Astrocyte of the cerebellum (primary cell): ENCODE data around the gene FAM53C.

Experiments used
- DNase-seq: peaks from one replicate; pipeline ENCODE4 v3.0.0-alpha.2; 2011; ENCODE audit warnings: low read depth
- H3K4me3 ChIP-seq: 2 replicates; pipeline ENCODE4 v1.5.1; 2011; ENCODE audit warnings: mild to moderate bottlenecking, low read depth, low read length, moderate library complexity
- CTCF ChIP-seq: IDR thresholded peaks from 2 replicates; pipeline ENCODE4 v1.5.1; 2012; ENCODE audit warnings: low read length, low read depth, moderate library complexity, mild to moderate bottlenecking; ENCODE audit errors: missing control alignments
- in situ Hi-C: cut with HindIII; loops from 2 replicates; pipeline ENCODE4 v1.10.0; 2017; ENCODE audit warnings: low sequenced_read_pairs

Gene FAM53C

GRCh38 chr5:138370537-138370936 is 32.5 kb downstream of the FAM53C start:
- H3K4me3 ChIP-seq: no peak overlapping the region
- no peak for TF ChIP-seq CTCF
- in situ Hi-C loops: no loop called here
- no peak for DNase-seq

- DNase-seq: no peak
- in situ Hi-C loops: no loop called here
- no peak for TF ChIP-seq CTCF
- H3K4me3 ChIP-seq: no peak overlapping the region
Measured at GRCh38 chr5:138371454-138371853, 33.4 kb downstream of the FAM53C start.

GRCh38 chr5:138372225-138372624 is 34.2 kb downstream of the FAM53C start:
- H3K4me3 ChIP-seq: no peak overlapping the region
- DNase-seq: no peak
- in situ Hi-C loops: no loop called here
- no peak for TF ChIP-seq CTCF

- no peak for DNase-seq
- in situ Hi-C loops: no loop called here
- TF ChIP-seq CTCF: no peak
- H3K4me3 ChIP-seq: no peak overlapping the region
Measured at GRCh38 chr5:138372653-138373052, 34.6 kb downstream of the FAM53C start.

- in situ Hi-C loops: no loop called here
- H3K4me3 ChIP-seq: no peak overlapping the region
- TF ChIP-seq CTCF: no peak
- no peak for DNase-seq
Measured at GRCh38 chr5:138382347-138382746, 44.3 kb downstream of the FAM53C start.

- H3K4me3 ChIP-seq: no peak overlapping the region
- in situ Hi-C loops: no loop called here
- DNase-seq: no peak
- TF ChIP-seq CTCF: no peak
Measured at GRCh38 chr5:138385660-138386059, 47.6 kb downstream of the FAM53C start.

- no peak overlapping the region for H3K4me3 ChIP-seq
- DNase-seq: no peak
- TF ChIP-seq CTCF: no peak
- in situ Hi-C loops: no loop called here
Measured at GRCh38 chr5:138386290-138386689, 48.2 kb downstream of the FAM53C start.
